SK-N-MC (cell line): ENCODE measurements around the gene HOXC11.

Experiments
- DNase-seq: peaks from one replicate; pipeline ENCODE4 v3.0.0-alpha.2; 2011; ENCODE audit warnings: low read depth, low spot score
- H3K27ac ChIP-seq: fragments of 200-600 bp; sonication (generic); 2 replicates; pipeline ENCODE4 v1.5.1; 2016; ENCODE audit warnings: mixed run types
- H3K36me3 ChIP-seq: fragments of 200-600 bp; sonication (generic); 2 replicates; pipeline ENCODE4 v1.6.1; 2017; ENCODE audit warnings: antibody characterized with exemption, low read length, mixed read lengths; ENCODE audit not compliant: insufficient read depth
- H3K4me3 ChIP-seq: fragments of 200-600 bp; sonication (generic); 2 replicates; pipeline ENCODE4 v1.5.1; 2016
- H3K9ac ChIP-seq: fragments of 200-600 bp; sonication (generic); 2 replicates; pipeline ENCODE4 v1.8.0; 2017; ENCODE audit warnings: mixed run types, mixed read lengths; ENCODE audit not compliant: insufficient read length
- H3K9me3 ChIP-seq: fragments of 200-600 bp; sonication (generic); 2 replicates; pipeline ENCODE4 v1.6.1; 2017; ENCODE audit warnings: low read depth, mild to moderate bottlenecking, antibody characterized with exemption, low read length, moderate library complexity, mixed read lengths
- EZH2 ChIP-seq: fragments of 200-600 bp; sonication (generic); IDR thresholded peaks from one replicate; pipeline ENCODE4 v1.6.1; 2017; ENCODE audit warnings: antibody characterized with exemption
- FOXP2 ChIP-seq: optimal IDR thresholded peaks from 2 replicates; pipeline ENCODE3; 2011; ENCODE audit warnings: mild to moderate bottlenecking, moderate library complexity; ENCODE audit not compliant: insufficient read depth; ENCODE audit errors: extremely low read length, control extremely low read depth
- POLR2AphosphoS5 ChIP-seq: IDR thresholded peaks from 2 replicates; pipeline ENCODE4 v1.6.1; 2012; ENCODE audit warnings: mild to moderate bottlenecking, low read depth, low read length, borderline replicate concordance

Gene HOXC11

DNA sequence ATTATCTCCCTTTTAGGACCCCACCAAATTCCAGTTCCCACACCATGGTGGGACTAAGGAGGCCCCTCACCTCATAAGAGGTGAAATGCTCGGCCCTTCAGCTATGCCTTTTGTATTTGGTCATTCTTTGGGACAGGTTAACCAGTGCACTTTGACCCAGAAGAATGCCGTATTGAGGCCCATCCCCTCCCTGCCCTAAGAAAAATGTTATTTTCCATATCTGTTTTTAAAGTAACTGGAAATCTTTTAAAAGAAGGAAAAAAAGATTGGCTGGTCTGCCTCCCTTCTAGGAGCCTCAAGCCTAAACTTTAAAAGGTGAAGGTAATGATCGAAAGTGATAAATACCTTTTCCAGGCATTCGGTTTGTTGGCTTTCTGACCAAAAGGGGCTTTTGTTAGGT lies 40.0 kb upstream of the HOXC11 start:
- no peak overlapping the region for H3K9ac ChIP-seq
- no peak overlapping the region for H3K27ac ChIP-seq
- no peaks in the 10 kb centered on the region for H3K9me3 ChIP-seq
- no peaks in the 10 kb centered on the region for H3K36me3 ChIP-seq
- DNase-seq = no peak
- TF ChIP-seq FOXP2 = no peak
- no peak overlapping the region for H3K4me3 ChIP-seq

DNA sequence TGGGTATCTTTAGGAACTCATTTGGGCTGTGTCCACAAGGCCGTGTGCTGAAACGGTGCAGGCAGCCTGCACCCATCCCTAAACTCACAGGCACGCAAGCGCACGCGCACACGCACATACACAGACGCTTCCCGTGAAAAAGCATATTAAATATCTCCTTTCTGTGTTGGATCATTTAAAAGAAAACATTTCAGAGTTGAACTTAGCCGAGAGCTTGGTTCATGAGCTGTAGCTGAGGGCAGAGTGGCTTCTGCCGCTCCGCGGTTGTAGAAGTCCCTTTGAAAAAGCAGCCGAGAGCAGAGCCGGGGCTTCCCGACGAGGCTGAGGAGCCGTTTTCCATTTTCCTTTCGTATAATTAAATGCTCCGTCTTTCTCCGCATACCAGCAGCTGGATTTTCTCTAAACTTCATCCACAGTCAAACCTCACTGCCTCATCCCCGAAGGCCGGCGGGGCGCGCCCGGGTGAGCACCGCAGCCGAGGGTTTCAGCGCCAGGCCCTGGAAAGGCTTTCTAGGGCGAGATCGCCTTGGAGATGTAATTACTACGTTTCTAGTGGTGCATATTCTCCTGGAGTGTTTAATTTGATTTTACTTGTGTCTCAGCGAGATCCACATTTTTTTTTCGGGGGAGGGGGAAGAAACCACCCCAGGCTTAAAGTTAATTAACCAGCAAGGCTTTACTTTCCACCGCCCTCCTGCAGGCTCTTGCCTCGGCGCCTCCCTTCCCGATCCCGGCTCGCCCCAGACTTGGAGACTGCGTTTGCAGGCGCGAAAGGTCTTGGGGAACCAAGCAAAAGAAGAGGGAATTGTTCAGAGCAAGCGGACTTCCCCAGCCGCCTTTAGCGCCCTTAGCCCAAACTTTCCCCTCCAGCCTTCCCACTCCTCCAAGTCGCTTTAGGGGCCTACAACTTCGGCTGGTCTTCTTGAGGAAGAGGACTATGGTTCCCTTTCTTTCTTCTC lies 37.3 kb upstream of the HOXC11 start:
- Histone ChIP-seq H3K36me3 (no peaks in the 10 kb centered on the region), H3K4me3 (no peak overlapping the region), H3K27ac (0 out of 2 replicates have a peak overlapping the region, but pooled peaks have one; percentile 32), H3K9ac (no peak overlapping the region), H3K9me3 (no peaks in the 10 kb centered on the region)
- DNase-seq = no peak
- TF ChIP-seq EZH2 (no peak), POLR2AphosphoS5 (no peak), FOXP2 (no peak)

DNA sequence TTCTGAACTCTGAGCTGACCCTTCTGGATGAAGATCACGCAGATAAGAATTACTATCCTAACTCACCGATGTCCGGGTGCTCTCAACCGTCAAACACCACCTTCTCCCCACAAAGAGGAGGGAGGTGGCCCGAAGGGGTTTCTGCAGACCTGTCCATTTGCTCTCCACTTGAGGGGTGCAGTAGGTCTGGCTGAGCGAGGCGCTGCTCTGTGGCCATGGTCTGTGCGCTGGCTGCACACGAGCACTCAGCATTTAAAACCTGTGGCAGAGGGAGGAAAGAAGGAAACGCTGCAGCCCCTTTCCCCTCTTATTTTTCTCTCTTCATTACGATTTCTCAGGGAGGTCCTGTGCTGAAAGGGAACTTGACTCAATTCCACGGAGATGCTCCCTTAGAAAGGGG lies 35.8 kb upstream of the HOXC11 start:
- Histone ChIP-seq H3K36me3 (no peaks in the 10 kb centered on the region), H3K9me3 (no peaks in the 10 kb centered on the region), H3K27ac (no peak overlapping the region), H3K4me3 (no peak overlapping the region), H3K9ac (no peak overlapping the region)
- no peak for DNase-seq
- TF ChIP-seq FOXP2 (no peak), POLR2AphosphoS5 (no peak), EZH2 (no peak)

DNA sequence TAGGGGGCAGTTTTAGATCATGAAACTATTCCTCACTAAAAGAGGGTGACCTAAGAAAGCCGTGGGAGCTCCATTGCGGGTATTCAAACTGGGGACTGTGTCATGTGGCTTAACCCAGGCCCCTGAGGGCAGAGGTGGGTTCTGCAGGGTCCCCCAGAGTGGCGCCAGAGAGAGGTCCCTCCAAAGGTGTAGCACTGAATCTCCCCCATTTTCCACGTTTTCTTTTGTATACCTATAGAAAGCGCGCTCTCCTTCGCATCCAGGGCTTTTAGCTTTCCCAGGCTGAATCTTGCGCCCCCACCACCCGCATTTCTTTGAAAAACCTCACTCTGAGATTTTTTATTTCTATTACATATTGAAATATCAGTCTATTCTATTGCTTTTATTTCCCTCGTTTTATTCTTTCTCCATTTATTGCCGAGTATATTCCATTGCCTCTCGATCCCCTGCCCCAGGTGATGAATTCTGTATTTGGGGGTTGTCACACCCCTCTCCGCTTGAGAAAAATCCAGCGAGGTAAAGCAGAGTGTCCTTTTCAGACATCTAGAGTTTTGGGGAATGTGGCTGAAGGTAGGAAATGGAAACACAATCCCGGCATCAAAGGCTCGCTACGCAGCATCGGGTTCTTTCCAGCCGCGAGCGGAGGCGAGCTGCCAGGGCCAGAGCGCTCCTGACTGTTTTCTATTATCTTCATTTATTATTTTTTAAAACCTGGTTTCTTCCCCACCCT lies 35.2 kb upstream of the HOXC11 start:
- H3K9ac ChIP-seq = peak overlapping the region; percentile 53
- no peaks in the 10 kb centered on the region for H3K36me3 ChIP-seq
- H3K9me3 ChIP-seq = no peaks in the 10 kb centered on the region
- H3K27ac ChIP-seq = no peak overlapping the region
- peak overlapping the region; percentile 77 for H3K4me3 ChIP-seq
- TF ChIP-seq FOXP2 (no peak), POLR2AphosphoS5 (no peak), EZH2 (no peak)
- no peak for DNase-seq

DNA sequence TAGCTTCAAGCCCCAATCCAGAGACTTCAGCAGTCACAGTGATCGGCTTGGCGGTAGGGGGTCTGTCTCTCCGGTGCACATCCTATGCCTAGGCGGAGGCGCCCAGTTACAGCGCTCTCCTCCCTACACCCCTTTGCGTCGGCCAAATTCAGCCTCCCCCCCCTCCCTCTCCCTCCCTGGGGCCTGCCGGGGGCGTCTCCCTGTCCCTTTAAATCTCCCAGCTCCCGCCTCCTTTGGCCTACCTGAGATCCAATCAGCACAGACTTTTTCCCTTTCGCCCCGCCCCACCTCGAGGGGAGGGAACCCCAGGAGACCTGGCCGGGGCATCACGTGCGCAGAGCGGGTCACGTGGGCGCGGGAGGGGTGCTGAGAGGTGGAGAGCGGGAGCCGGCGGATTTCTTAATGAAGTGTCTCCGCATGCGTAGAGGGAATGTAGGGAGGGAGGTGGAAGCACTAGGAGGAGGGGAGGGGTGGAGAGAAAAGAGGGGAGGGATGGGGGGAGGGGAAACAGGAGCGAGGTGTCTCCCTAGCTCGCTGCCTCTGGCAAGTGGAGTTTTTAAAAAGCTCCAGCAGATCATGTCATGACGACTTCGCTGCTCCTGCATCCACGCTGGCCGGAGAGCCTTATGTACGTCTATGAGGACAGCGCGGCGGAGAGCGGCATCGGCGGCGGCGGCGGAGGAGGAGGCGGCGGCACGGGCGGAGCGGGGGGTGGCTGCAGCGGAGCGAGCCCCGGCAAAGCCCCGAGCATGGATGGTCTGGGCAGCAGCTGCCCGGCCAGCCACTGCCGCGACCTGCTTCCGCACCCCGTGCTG lies 34.4 kb upstream of the HOXC11 start, which contains the start of gene HOXC13:
Gene HOXC13 (plus strand): TSS at position 506 of the 815 bp plus-strand sequence. CDS start 76 bp downstream, at position 582.
- Histone ChIP-seq H3K9me3 (no peaks in the 10 kb centered on the region), H3K27ac (no peak within 1 kb of the TSS; the same call in 1 of the 2 replicates), H3K4me3 (peak within 1 kb of the TSS; percentile 91), H3K36me3 (no peaks in the 10 kb centered on the region), H3K9ac (peak within 1 kb of the TSS; percentile 78)
- peak; percentile 98 for DNase-seq
- TF ChIP-seq EZH2 (no peak), POLR2AphosphoS5 (peak; percentile 47; the same call in 1 of the 2 replicates)

DNA sequence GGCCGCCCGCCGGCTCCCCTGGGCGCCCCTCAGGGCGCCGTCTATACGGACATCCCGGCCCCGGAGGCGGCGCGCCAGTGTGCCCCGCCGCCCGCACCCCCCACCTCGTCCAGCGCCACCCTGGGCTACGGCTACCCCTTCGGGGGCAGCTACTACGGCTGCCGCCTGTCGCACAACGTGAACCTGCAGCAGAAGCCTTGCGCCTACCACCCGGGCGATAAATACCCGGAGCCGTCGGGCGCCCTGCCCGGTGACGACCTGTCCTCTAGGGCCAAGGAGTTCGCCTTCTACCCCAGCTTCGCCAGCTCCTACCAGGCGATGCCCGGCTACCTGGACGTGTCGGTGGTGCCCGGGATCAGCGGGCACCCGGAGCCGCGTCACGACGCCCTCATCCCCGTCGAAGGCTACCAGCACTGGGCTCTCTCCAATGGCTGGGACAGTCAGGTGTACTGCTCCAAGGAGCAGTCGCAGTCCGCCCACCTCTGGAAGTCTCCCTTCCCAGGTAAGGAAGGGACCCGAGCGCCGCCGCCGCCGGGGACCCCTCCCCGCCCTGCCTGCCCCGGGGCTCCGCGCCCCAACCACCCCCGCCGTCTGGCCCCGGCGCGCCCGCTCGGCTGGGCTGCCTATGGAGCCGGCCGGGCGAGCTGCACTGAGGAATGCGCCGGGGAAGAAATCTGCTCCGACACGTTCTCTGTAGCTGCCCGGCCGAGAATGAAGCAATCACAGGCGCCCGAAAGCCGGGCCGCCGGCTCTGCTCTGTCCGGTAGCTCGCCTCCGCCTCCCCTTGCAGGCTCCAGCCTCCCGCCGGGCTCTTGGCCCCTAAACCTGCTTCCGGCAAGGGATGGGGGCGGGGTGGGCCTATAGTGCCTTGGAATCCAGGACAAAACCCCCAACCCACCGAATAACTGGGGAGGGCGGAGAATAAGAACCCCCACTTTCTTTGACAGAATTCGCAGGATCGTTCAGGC lies 33.5 kb upstream of the HOXC11 start:
- no peaks in the 10 kb centered on the region for H3K36me3 ChIP-seq
- TF ChIP-seq EZH2 (no peak), POLR2AphosphoS5 (0 out of 2 replicates have a peak, but pooled peaks have one; percentile 35), FOXP2 (no peak)
- H3K9me3 ChIP-seq = no peaks in the 10 kb centered on the region
- H3K27ac ChIP-seq = peak overlapping the region; percentile 26; the same call in 1 of the 2 replicates
- peak overlapping the region; percentile 91 for H3K4me3 ChIP-seq
- peak overlapping the region; percentile 78 for H3K9ac ChIP-seq
- no peak for DNase-seq

DNA sequence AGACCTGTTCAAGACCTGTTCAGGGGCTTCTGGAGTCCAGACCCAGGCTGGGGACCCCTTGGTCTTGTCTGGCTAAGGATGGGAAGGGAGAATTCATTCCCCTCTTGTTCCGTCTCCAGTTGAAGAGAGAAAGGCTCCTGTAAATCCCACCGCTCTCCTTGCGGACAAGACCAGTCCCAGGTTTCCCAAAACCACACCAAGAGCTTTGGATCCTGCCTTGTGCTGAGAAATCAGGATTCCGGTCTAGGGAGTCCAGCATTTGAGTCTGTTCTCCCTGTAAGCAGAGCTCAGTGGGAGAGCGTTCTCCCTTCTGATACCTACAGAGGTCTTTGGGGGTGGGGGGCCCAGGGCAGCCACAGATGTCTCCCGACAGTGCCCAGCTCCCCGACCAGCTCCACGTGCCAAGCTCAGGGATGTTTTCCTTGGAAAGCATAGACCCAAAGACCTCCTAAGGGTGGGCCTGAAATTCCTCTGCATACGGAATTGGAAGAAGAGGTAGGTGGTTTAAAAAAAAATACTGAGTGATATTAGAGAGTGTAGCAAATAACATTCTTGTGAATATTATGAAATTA lies 32.4 kb upstream of the HOXC11 start:
- Histone ChIP-seq H3K9ac (peak overlapping the region; percentile 78), H3K27ac (peak overlapping the region; percentile 12; the same call in 1 of the 2 replicates), H3K4me3 (peak overlapping the region; percentile 91), H3K9me3 (no peaks in the 10 kb centered on the region), H3K36me3 (peaks cover 3% of the 10 kb centered on the region; the same call in 1 of the 2 replicates)
- no peak for DNase-seq
- no peak for TF ChIP-seq FOXP2
- no peak for TF ChIP-seq POLR2AphosphoS5
- no peak for TF ChIP-seq EZH2
